ENCODE data around the gene RMND5A.
"Not testable (repeated sequence)": the region's sequence is repeated elsewhere in the genome, so short reads cannot be mapped to it uniquely, and the experiment has no call there.

RMND5A gene

GRCh38 chr2:86719263-86719636, 841 bp upstream of the RMND5A start:
- not testable (repeated sequence) for DNase-seq

- DNase-seq = peak; percentile 8
Observed at GRCh38 chr2:86720540-86721320, 639 bp downstream of the RMND5A start.

- not testable (repeated sequence) for DNase-seq
Observed at GRCh38 chr2:86725706-86726105, 5.6 kb downstream of the RMND5A start.

GRCh38 chr2:86732040-86732525, 12.0 kb downstream of the RMND5A start:
- not testable (repeated sequence) for DNase-seq

GRCh38 chr2:86732837-86733236, 12.7 kb downstream of the RMND5A start:
- not testable (repeated sequence) for DNase-seq

GRCh38 chr2:86733528-86733927, 13.4 kb downstream of the RMND5A start:
- not testable (repeated sequence) for DNase-seq

- not testable (repeated sequence) for DNase-seq
Observed at GRCh38 chr2:86734896-86735295, 14.8 kb downstream of the RMND5A start.

GRCh38 chr2:86739485-86739884, 19.4 kb downstream of the RMND5A start:
- DNase-seq = not testable (repeated sequence)

GRCh38 chr2:86739889-86740288, 19.8 kb downstream of the RMND5A start:
- not testable (repeated sequence) for DNase-seq

GRCh38 chr2:86741889-86742498, 21.9 kb downstream of the RMND5A start:
- not testable (repeated sequence) for DNase-seq

- no peak for DNase-seq
Observed at GRCh38 chr2:86744152-86744551, 24.1 kb downstream of the RMND5A start.

GRCh38 chr2:86746939-86747338, 26.8 kb downstream of the RMND5A start:
- no peak for DNase-seq

GRCh38 chr2:86747711-86748639, 27.9 kb downstream of the RMND5A start:
- DNase-seq = peak; percentile 21

- no peak for DNase-seq
Observed at GRCh38 chr2:86750240-86750839, 30.2 kb downstream of the RMND5A start.

- no peak for DNase-seq
Observed at GRCh38 chr2:86751778-86752177, 31.7 kb downstream of the RMND5A start.

- no peak for DNase-seq
Observed at GRCh38 chr2:86752934-86753333, 32.8 kb downstream of the RMND5A start.

GRCh38 chr2:86753606-86754005, 33.5 kb downstream of the RMND5A start:
- DNase-seq = no peak

- DNase-seq = no peak
Observed at GRCh38 chr2:86758405-86758804, 38.3 kb downstream of the RMND5A start.

- no peak for DNase-seq
Observed at GRCh38 chr2:86760371-86760770, 40.3 kb downstream of the RMND5A start.

- peak; percentile 2 for DNase-seq
Observed at GRCh38 chr2:86764661-86765309, 44.7 kb downstream of the RMND5A start.

- no peak for DNase-seq
Observed at GRCh38 chr2:86765310-86765695, 45.2 kb downstream of the RMND5A start.

Measured in COR-L47 (cell line).